Measurements from ENCODE around the gene ZBTB8A. TPM values are rescaled to one million over a fixed set of nuclear protein-coding genes. Genes with fewer than 3 reads are reported as not detected.

Gene ZBTB8A
- total and polyA plus RNA-seq, 2 of the 8 experiments (the other 6 are each of a cell fraction or from before 2014, with no cell fraction given) = 2.9 to 10.4 TPM

DNA sequence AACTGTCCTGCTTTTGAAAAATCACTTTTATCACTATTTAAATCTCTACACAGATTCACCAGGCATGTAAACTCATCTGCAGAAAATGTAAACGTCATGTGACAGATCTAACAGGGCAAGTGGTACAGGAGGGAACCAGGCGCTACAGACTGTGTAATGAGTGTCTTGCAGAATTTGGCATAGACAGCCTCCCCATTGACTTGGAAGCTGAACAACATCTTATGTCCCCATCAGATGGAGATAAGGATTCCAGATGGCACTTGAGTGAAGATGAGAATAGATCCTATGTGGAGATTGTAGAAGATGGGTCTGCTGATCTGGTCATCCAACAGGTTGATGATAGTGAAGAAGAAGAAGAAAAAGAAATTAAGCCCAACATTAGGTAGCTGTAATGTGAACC, 60.8 kb downstream of the ZBTB8A start:
- DNase-seq (ENCODE audit: low read depth in 1 of 2, low spot score in 2 of 2) (no peak), FAIRE-seq (no peak)
- Histone ChIP-seq H4K5ac (ENCODE audit: insufficient read length, low read depth, low read length) (no peak overlapping the region), H2AK5ac (ENCODE audit: low read depth, low read length) (no peak overlapping the region), H2BK5ac (ENCODE audit: low read depth, low read length) (no peak overlapping the region), H3K36me3 (ENCODE audit: control insufficient read depth in 2 of 4, insufficient read depth in 4 of 4, low read length in 3 of 4) (peaks cover 0 to 14% (median 4%) of the 10 kb centered on the region in 4 experiments; a peak in 4 of 8 replicates), H3K56ac (replicated peaks; ENCODE audit: insufficient read length, low read depth, low read length) (no peak overlapping the region), H2AFZ (ENCODE audit: low read length) (no peak overlapping the region), H3K14ac (ENCODE audit: insufficient read length) (no peak overlapping the region), H2BK12ac (ENCODE audit: low read depth, low read length) (no peak overlapping the region), H3K4me2 (ENCODE audit: insufficient read depth in 1 of 2, low read depth in 2 of 2, low read length in 2 of 2) (no peak overlapping the region), H4K91ac (replicated peaks; ENCODE audit: insufficient read length, low read length) (no peak overlapping the region), H4K8ac (ENCODE audit: extremely low read depth, insufficient read depth, low read length) (no peak overlapping the region), H3K27me3 (replicated peaks in 1 of 4; ENCODE audit: control insufficient read depth in 3 of 4, extremely low read depth in 1 of 4, insufficient read depth in 3 of 4, low read length in 3 of 4) (no peaks in the 10 kb centered on the region), H3K9me3 (ENCODE audit: insufficient read depth in 2 of 2, low read depth in 1 of 2, low read length in 1 of 2) (no peaks in the 10 kb centered on the region), H2BK20ac (ENCODE audit: low read length) (no peak overlapping the region), H3K9ac (replicated peaks in 1 of 4; ENCODE audit: extremely low read depth in 1 of 4, low read depth in 3 of 4, low read length in 3 of 4) (no peak overlapping the region), H2BK120ac (replicated peaks; ENCODE audit: low read depth, low read length) (no peak overlapping the region), H4K20me1 (replicated peaks in 1 of 2; ENCODE audit: control insufficient read depth in 1 of 2, insufficient read depth in 2 of 2, low read length in 2 of 2) (peaks cover 0 to 2% of the 10 kb centered on the region in 2 experiments), H3K4me3 (ENCODE audit: extremely low read depth in 1 of 4, insufficient read depth in 2 of 4, low read depth in 3 of 4, low read length in 4 of 4) (no peak overlapping the region), H3K79me1 (ENCODE audit: low read depth, low read length) (no peaks in the 10 kb centered on the region), H3K23ac (ENCODE audit: insufficient read length) (no peak overlapping the region), H3K79me2 (ENCODE audit: control insufficient read depth in 1 of 2, insufficient read depth in 2 of 2, low read length in 2 of 2) (no peaks in the 10 kb centered on the region), H3K18ac (ENCODE audit: extremely low read depth, low read length) (no peak overlapping the region), H3K23me2 (ENCODE audit: low read depth, low read length) (no peaks in the 10 kb centered on the region), H3K4ac (replicated peaks; ENCODE audit: insufficient read length, low read depth, low read length) (no peak overlapping the region), H3K4me1 (replicated peaks in 1 of 4; ENCODE audit: control insufficient read depth in 3 of 4, insufficient read depth in 4 of 4, low read length in 3 of 4) (no peaks in the 10 kb centered on the region), H3K27ac (ENCODE audit: low read depth, low read length) (no peak overlapping the region), H2BK15ac (ENCODE audit: low read length) (no peak overlapping the region)
- WGBS, 2 experiments (ENCODE audit: extremely low coverage in 1 of 2, insufficient coverage in 1 of 2, insufficient read length in 1 of 2, insufficient replicate concordance in 2 of 2, low coverage in 1 of 2, low lambda C conversion rate in 2 of 2, missing lambda C conversion rate in 1 of 2) = 92% methylated on average over 2 of the region's 2 CpGs; no CpG with 5 or more reads in 1 of the 2 experiments
- CTCF ChIA-PET (ENCODE audit: partially characterized antibody) = interaction anchor here (0.8 to 2.9 kb wide), 3 partner anchors 12 to 200 kb away, joined by 3 to 18 read pairs (median 3); no protein-coding TSS in a partner anchor
- POLR2A ChIA-PET (ENCODE audit: partially characterized antibody) = interaction anchor here (1.6 kb wide), 1 partner anchor 10 kb away, joined by 3 read pairs; no protein-coding TSS in a partner anchor
- TF ChIP-seq SP4 (IDR thresholded peaks at IDR 0.05; ENCODE audit: low read length) (no peak), TAF7 (optimal IDR thresholded peaks at IDR 0.05; ENCODE audit: borderline replicate concordance, low read depth, low read length) (no peak), NANOG (IDR thresholded peaks at IDR 0.05; ENCODE audit: insufficient read depth, low read depth, low read length, poor library complexity, severe bottlenecking) (no peak), POLR2A (IDR thresholded peaks at IDR 0.05; ENCODE audit: control extremely low read depth in 1 of 2, low read depth in 2 of 2, low read length in 2 of 2) (no peak), CBX8 (IDR thresholded peaks at IDR 0.05; ENCODE audit: borderline replicate concordance, low read depth, low read length) (no peak), SP1 (IDR thresholded peaks at IDR 0.05; ENCODE audit: low read depth, low read length) (no peak), CEBPB (IDR thresholded peaks at IDR 0.05; ENCODE audit: low read depth, low read length) (no peak), ZNF274 (IDR thresholded peaks at IDR 0.05; ENCODE audit: borderline replicate concordance, extremely low read depth, low read length) (no peak), GABPA (IDR thresholded peaks at IDR 0.05; ENCODE audit: borderline replicate concordance, insufficient read depth, low read length) (no peak), KDM5A (IDR thresholded peaks at IDR 0.05; ENCODE audit: low read length) (no peak), TEAD4 (IDR thresholded peaks at IDR 0.05; ENCODE audit: low read depth, low read length) (no peak), RNF2 (IDR thresholded peaks at IDR 0.05; ENCODE audit: borderline replicate concordance, low read depth, low read length, missing control alignments, poor library complexity, severe bottlenecking) (no peak)
- TF ChIP-seq, protein P1, sequence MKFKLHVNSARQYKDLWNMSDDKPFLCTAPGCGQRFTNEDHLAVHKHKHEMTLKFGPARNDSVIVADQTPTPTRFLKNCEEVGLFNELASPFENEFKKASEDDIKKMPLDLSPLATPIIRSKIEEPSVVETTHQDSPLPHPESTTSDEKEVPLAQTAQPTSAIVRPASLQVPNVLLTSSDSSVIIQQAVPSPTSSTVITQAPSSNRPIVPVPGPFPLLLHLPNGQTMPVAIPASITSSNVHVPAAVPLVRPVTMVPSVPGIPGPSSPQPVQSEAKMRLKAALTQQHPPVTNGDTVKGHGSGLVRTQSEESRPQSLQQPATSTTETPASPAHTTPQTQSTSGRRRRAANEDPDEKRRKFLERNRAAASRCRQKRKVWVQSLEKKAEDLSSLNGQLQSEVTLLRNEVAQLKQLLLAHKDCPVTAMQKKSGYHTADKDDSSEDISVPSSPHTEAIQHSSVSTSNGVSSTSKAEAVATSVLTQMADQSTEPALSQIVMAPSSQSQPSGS (IDR thresholded peaks at IDR 0.05; ENCODE audit: low read length) = no peak
